ENCODE data around the gene SMARCA2.
A peak's percentile ranks its signal among the peaks of the same experiment; 100 is the strongest.

The SMARCA2 gene

DNA sequence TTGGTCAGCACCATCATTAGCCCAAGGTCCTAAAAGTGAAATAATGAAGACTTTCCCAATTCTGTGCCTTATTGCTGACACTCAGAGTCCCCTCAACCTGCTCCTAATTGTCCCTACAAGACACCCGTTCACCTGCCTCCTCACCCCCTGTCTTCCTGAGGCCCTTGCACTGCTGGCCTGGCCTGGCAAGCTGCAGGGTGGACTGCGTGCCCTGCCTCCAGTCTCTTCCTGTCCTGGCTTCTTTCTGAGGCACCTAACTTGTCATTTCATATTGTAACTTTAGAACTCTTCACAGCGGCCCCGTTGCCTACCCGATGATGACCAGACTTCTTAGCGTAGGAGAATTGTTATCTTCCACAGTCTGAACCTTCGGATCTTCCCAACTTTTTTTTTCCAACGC lies 153.9 kb downstream of the SMARCA2 start:
- no peak for DNase-seq

DNA sequence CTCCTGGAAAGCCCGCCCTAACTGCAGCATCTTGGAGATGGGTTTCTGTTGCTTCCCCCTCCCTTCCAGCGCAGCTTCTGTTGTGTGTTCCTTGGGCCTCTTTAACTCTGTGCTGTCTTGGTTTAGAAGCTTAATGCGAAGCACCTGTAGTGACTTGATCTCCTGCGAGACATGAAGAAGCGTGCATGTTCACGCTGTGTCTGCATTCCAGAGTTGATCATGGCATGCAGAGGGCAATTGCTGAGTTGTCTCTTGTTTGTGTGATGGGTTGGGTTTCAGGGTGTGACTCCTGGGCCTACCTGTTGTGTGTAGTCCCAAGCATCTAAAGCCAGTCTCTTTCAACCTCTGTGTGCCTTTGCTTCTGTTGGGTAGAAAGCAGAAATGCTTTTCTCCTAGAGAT lies 155.6 kb downstream of the SMARCA2 start:
- no peak for DNase-seq

DNA sequence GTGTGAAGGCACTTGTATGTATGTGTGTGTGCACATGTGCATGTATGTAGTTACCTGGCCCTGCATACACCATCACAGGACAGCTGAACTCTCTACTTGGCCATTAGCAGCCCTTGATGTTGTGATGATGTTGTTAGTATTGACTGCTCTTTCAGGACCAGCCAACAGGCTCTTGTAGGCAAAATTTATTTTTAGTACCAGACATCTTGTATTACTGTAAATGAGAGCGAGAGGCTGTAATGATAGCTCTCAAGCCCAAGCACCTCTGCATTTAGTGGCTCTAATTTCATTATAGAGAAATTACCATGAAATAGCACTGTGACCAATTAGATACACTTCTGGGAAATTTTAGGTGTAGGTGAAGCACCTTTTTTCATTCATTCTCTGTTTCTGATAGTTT lies 158.0 kb downstream of the SMARCA2 start:
- no peak for DNase-seq

DNA sequence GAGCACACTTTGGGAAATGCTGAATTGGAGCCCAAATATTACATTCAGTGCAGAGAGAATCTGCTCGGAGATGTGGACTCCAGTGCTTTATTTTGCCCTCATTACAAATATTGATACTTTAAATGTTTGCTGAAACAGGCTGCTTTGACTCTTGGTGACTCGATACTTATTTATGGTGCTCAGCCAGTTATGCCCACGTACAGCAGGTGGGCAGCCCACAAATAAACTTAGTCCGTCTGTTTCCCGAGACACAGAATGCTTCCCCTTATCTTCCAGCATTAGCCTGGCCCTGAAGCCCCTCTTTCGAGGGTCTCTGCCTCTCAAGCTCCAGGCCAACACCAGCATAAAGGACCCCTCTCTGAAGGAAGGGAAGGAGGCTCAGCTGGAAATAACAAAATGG lies 158.7 kb downstream of the SMARCA2 start:
- no peak for DNase-seq

DNA sequence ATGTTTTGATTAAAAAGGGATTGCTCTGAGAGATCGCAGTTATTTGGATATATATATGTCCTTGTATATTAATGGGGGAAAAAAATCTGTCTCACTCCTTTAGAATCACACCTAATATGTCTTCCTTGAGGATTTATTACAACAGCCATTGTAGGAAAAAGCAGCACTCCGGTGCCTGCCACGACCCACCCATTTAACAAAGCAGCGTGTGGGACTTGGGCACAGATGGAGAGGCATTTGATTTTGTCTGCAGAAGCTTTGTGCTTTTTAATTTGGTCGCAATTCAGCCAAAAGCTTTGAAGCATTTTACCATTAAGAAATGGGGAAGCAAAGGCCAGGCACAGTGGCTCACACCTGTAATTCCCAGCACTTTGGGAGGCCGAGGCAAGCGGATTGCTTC lies 159.2 kb downstream of the SMARCA2 start:
- no peak for DNase-seq

DNA sequence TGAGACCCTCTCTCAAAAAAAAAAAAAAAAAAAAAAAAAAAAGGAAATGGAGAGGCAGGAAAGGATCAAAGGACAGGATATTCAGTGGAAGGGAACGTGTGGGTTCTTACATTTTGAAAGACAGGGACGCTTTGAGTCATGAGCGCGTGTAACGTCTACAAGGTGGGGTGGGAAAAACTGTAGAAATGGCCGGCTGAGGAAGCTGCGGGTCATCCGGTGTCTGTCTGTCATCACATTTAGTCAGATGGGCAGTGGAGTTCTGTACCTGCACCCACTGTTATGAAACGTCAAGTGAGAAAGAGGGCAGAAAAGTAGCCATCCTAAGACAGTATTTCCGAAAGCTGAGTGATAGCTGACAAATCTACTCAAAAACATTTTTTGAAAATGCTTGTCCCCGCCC lies 159.8 kb downstream of the SMARCA2 start:
- DNase-seq = no peak

DNA sequence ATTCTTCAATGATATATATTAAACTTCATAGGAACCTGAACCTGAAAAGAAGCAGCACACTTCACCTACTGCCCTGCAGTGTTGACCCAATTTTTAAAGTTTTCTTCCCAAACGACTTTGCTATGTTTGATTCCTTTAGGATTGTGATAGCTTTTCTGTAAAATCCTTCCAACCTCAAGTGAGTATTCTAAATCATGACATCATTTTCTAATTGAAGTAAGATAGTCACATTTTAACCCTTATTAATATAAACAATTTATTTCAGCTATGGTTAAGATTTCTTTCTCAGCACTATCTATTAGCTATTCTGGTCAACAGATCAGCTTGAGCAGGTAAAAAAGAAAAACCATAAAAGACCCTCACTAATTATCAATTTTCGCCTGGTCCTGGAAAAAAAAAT lies 162.0 kb downstream of the SMARCA2 start:
- no peak for DNase-seq

DNA sequence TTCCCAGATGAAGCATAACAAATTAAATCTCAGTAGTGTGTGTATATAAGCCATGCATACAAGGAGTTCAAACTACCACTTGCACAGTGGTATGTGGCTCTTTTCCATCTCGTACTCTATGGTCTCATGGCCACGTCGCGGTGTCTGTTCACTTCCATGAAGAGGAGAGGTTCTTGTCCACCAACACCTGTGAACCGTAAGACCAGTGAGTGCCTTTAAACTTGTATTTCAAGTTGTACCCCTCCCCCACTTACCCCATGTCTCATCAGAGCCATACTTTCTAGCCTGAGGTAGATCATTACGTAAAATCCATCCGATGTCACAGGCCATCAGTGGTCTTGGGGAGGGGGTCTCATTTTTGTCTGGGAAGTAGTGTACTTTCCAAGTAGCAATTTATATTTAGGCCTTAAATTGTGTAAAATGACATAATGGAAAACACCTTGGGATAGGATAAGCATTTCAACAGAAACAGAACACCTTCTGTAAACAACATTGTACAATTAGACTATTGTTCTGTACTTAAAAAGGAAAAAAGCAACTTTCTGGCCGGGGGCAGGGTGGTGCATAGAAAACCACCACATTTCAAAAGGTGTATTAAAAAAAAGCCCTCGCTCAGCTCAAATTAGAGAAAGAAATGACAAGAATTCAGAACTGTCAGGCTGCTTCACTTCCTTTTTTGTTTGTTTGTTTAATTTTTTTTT lies 163.0 kb downstream of the SMARCA2 start:
- DNase-seq = no peak

DNA sequence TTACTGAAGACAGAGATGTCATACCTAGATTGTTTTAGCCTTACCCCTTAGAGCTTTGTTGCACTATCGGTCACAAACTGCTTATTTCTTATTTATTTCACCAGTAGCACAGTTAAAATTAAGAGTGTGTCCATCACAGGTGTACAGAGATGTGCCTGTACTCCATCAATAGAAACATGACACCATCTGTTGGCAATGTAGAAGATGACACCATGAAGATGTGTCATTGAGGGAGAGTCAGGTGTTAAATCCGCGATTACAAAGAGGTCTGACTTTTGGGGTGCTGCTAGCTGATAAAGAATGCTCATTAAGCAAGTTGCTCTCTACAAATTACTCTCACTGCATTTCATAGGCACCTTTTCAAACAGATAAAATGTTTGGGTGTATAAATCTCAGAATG lies 164.4 kb downstream of the SMARCA2 start:
- peak in 1 of 51 donors; percentile 55 for DNase-seq

DNA sequence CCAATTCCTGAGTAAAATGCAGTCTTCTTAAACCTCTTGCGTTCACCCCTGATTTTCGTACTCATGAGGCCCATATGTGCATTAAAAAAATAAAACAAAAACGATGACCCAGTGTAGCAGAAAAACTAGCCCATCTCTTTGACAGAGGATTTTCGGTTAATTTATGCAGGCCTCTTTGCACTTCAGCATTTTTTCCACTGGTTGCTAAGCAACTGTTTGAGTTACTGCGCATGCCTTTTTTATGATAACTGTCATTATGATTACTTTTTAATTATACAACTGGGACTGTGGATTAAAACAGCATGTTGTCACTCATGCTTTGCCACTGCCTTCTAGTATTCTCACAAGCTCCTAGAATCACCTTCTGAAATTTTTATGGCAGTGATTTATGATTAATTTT lies 165.0 kb downstream of the SMARCA2 start:
- peak in 1 of 51 donors; percentile 55 for DNase-seq

DNA sequence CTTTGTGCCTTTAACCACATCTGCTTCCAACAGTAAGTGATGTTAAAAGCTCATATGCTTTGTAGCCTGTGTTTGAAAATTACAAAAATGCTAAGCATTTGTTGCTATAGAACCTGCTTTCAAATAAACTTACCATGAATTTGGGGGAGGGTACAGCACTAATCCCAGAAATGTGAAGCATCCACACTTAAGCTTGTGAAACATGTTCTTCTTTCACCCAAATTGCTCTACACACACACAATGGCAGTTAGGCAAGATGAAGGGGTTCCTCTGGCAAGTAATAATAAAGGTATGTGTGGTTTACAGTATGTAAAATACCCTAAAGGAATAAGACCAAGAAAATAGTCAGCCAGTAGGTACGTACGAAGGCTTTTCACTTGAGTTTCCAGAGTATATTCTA lies 165.6 kb downstream of the SMARCA2 start:
- no peak for DNase-seq

DNA sequence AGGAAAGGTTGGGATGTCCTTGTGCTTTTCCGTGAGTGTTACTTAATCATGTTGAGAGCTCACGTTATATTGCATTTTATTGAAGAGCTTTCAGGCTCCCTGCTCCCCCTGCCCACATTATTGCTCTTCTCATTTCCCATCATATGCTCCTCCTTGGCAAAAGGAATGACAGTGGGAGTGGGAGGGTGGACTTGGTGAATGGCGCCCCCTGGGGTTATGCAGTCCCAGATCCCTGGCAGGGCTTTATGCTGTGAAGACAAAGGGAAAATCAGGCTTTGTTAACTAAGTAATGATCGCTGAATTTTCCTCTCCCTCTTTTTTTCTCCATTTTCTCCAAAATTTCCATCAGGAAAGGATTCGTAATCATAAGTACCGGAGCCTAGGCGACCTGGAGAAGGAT lies 166.6 kb downstream of the SMARCA2 start:
- DNase-seq = peak in 11 of 51 donors; percentile 1 to 48 (median 13)

DNA sequence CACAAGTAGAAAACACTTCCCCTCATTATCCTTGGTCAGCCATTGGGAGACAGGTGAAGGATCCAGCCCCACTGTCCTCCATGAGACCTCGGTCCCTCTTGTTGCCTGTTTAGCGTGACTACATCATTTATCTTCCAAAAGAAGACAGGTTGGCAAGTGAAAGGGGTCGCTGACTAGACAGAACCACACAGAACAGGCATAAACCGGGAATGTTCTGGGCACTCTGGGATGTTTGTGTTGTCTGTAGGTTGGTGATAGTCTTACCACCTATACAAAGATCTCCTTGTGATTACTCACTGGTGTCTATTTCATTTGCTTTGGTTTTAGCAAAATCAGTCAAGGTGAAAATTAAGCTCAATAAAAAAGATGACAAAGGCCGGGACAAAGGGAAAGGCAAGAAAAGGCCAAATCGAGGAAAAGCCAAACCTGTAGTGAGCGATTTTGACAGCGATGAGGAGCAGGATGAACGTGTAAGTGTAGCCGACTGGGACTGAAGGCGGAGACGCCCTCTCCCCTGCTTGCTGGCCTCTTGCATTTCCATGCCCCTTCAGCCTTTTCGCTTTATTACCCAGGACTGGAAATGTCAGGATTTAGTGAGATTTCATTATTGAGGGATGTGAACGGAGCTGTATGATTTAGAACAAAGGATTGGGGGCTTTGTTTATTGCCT lies 175.9 kb downstream of the SMARCA2 start:
- no peak for DNase-seq

DNA sequence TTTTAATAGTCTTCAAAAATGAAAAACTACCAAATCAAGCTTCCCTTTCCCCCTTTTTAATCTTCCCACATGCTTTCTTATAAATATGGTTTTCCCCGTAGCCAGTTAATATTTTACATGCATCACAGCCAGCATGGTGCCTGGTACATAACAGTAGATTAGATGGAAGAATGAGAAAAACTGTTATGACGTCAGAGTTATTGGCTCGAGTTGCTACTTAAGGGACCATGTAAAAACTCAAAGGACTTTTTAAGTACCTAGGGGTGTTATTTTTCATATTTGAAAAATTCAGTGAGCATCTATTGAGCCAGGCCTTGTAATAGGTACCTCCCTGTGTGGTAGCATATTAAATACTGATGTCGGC lies 176.4 kb downstream of the SMARCA2 start:
- no peak for DNase-seq

DNA sequence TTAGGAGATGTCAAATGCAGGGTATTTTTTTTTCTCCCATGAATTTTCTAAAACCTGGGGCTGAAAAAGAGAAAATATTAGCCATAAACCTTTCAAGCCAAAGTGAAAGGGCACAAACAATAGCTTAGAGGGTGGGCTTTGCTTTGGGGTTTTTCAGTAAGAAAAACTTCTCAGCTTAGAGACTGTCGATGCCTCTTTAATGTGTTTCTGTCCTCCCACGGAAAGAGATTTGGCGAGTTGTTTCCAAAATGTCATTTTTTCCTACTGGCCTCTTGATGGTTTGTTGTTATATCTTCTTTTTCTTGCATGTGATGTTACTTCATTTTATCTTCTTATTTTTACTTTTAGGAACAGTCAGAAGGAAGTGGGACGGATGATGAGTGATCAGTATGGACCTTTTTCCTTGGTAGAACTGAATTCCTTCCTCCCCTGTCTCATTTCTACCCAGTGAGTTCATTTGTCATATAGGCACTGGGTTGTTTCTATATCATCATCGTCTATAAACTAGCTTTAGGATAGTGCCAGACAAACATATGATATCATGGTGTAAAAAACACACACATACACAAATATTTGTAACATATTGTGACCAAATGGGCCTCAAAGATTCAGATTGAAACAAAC lies 177.3 kb downstream of the SMARCA2 start:
- no peak for DNase-seq

DNA sequence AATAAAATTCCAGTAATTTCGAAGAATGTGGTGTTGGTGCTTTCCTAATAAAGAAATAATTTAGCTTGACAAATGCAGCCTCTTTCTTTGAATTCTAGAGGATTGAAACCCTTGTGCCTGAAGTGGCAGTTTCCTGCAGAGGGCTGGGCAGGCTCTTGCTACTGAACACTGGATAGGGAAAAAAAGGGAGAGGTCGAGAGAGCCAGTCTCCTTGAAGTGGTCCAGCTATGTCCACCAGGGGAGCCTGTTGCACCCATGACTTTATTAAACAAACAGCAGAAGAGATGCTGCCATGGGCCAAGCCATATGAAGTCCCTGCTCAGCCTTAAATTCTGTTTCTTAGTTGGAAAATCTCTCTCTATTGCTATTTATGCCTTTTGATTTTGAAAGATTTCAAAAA lies 178.4 kb downstream of the SMARCA2 start:
- DNase-seq = no peak

DNA sequence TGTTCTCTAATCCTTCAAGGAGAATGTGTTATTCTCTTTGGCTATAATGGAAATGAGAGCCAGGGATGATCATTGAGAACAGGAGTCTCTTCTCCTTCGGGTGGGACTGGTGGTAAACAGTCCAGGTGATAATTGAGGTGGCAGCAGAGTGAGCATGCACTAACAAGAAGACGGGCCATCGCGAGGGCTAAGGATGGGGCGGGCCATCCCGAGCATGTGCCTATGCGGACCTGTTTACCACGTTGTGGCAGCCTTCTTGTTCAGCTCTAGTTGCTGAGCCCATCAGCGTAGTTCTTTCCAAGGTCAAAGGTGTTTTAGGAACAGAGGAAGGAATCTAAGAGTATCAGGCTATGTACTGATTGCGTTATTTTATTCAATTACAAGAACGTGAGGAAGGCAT lies 180.1 kb downstream of the SMARCA2 start:
- no peak for DNase-seq

DNA sequence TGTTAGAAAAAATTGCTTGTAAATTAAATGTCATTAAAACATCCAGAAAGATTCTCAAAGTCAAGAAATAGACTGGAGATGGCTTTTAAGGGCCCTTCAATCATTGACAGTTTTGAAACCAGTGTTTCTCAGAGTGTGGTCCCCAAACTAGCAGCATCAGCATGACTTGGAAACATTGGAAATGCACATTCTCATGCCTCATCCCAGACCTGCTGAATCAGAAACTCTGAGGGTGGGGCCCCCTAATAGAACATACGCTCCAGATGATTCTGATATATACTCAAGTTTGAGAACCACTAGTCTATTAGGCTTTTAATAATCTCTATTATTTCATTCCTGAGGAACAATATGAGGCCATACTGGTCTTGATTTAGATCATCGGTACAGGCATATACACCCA lies 181.6 kb downstream of the SMARCA2 start:
- DNase-seq = no peak

DNA sequence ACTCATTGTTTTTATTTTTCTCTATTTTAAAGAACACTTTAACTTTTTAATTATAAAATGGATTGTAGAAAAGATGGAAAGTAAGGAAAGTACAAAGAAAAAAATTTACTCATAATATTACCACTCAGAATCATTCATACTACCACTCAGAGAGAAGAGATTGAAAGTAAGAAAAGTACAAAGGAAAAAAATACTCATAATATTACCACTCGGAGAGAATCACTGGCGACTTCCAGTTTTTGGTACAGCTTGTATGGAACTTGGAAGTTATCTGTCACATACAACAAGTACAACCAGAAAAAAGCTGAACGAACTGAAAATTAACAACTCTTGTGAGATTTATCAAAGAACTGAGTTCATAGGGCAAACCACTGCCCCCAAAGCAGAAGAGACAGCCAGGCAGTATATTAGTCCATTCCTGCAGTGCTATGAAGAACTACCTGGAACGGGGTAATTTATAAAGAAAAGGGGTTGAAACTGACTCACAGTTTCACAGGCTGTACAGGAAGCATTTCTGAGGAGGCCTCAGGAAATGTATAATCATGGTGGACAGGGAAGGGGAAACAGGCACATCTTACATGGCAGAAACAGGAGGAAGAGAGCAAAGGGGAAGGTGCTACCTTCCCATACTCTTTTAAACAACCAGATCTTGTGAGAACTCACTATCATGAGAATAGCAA lies 183.9 kb downstream of the SMARCA2 start:
- DNase-seq = no peak

DNA sequence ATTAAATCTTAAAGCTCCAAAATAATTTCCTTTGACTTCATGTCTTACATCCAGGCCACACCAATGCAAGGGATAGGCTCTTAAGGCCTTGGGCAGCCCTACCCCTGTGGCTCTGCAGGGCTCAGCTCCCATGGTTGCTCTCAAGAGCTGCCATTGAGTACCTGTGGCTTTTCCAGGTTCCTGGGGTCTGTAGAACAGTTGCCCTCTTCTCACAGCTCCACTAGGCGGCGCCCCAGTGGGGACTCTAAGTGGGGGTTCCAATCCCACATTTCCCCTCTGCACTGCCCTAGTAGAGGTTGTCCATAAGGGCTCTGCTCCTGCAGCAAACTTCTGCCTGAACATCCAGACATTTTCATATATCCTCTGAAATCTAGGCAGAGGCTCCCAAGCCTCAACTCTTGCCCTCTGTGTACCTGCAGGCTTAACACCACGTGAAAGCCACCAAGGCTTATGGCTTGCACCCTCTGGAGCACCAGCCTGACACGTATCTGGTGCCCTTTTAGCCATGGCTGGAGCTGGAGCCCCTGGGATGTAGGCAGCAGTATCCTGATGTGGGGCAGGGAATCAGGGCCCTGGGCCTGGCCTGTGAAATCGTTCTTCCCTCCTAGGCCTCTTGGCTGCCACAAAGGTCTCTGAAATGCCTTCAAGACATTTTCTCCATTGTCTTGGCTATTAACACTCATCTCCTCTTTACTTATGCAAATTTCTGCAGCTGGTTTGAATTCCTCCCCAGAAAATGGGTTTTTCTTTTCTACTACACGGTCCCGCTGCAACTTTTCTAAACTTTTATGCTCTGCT lies 185.1 kb downstream of the SMARCA2 start:
- no peak for DNase-seq

DNA sequence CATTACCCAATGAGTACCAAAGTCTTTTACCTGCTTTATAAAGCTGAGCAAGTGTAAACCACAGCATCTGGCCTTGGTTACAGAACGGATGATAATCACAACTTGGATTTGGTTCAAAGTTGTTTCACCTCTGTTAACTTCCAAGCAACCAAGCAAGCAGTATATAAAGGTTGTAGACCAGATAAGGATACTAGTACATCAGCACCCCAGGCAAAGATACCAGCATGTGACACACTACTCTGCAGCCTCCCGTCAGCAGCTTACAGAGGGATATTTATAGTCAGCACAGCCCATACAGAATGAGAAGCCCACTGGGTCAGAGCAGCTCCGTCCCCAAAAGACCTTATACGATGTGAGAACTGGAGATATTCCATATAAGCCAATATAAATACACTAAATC lies 193.3 kb downstream of the SMARCA2 start:
- no peak for DNase-seq

DNA sequence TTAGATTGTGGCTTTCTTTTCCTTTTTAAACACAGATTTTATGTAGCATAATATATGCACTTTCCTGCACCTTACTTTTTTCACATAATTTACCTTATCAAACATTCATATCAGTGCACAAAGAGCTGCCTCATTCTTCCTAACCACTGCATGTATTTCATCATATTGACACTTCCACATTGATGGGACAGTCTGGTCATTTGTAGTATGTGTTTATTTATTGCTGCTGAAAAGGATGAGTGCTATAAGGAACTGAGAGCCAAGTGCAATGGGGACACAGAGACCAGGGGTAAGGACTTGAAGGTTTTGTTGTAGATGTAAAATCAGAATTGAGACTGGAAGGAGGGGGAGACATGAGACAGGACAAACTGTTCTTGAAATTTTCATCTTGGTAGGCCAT lies 193.8 kb downstream of the SMARCA2 start:
- DNase-seq = no peak
